Amniotic stem cell (primary cell): ENCODE results near the gene NOA1.
"Not testable (repeated sequence)": the region's sequence is repeated elsewhere in the genome, so short reads cannot be mapped to it uniquely, and the experiment has no call there.

Experiments used
- DNase-seq: peaks from one replicate; lab custom pipeline; 2025; lab: John Stamatoyannopoulos, UW

NOA1 gene

DNA sequence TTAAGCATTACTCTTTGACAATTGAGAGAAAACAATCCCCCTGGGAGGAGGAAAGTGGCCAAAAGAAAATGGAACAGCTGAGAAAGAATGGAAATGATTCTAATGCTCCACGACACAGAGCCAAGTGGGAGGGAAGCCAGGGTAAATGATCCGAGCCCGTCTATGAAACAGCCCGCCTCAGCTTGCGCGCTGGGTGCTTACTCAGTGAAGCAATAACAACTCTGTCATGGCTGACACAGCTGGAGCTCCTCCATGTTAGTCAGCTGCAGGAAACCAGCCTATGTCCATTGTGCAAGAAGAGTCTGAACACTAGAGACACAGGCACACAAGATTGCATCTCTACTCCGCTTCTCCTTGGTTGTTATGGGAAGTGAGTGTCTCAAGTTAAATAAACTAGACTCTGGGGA is 19.3 kb downstream of the NOA1 start:
- peak; percentile 89 for DNase-seq

DNA sequence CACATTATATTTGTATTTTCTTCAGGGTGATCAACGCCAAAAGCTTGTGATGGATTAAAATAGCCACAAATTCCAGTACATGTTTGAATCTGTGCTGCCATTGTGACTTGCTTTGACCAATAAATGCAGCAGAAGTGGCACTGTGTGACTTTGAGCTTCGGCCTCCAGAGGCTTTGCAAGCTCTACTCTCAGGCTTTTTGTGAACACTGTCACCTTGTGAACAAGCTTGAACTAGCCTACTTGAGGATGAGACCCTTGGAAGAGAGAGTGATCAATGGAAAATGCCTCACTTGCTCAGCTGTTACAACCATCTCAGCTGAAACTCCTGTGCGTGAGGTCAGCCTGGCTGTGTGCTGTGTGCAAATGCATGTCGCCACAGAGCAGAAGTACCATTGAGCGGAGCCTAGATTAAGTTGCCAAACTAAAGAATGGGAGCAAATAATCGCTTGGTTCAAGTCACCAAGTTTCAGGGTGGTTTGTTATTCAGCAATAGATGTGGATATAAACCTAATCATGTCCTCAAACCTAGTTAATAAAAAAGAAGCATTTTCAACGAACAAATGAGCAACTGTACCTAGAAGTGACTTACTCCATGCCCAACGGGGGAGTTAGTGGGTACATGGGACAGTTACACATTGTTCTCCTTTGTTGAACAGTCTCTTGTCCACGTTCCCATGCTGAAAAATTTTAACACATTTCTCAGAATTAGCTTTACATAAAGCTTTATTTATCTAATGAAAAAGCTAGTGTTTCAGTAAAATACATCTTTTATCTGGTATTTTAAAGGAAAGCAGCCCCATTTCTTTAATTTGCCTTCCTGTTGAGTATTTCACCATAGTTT is 23.5 kb downstream of the NOA1 start:
- DNase-seq = no peak

DNA sequence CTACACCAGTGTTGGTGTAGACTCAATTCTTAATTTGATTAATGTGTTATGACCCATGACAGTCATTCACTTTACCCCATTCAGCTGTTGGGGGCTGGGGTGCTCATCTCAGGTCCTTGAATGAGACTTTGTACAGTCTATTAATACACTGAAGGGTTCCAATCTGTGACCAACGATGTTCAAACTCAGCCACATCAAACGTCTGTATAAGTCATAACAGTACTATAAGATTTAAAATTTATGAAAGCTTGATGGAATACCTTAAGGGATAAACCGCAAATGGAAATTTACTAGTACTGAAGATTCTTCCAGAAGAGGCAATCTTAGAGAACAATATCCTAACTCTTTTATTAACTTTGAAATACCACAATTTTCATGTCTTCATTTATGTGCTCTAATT is 36.0 kb downstream of the NOA1 start:
- DNase-seq = no peak

DNA sequence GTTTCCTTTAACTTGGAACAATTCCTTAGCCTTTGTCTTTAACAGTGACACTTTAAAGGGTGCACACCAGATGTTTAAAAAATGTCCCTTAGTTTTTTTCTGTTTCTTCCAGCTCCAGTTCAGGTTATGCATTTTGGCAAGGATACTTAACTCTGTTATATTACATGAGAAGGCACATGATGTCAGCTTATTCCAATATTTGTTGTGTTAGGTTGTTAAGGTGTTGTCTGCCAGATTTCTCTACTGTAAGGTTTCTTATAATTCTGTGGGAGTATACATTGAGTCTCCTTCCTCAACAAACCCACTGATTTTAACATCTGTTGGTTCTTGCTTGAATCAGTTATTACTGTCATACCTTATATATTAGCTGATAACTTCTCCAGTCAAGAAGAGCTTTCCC is 36.4 kb downstream of the NOA1 start:
- DNase-seq = no peak

DNA sequence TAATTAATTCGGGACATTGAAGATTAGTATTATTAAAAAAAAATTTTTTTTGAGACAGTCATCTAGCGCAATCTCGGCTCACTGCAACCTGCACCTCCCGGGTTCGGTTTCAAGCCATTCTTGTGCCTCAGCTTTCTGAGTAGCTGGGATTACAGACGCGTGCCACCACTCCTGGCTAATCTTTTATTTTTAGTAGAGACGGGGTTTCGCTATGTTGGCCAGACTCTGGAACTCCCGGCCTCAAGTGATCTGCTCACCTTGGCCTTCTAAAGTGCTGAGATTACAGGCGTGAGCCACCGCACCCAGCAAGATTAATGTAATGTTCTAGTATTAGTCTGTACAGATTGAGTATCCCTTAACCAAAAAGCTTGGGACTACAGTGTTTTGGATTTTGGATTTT is 37.0 kb downstream of the NOA1 start:
- DNase-seq = no peak

DNA sequence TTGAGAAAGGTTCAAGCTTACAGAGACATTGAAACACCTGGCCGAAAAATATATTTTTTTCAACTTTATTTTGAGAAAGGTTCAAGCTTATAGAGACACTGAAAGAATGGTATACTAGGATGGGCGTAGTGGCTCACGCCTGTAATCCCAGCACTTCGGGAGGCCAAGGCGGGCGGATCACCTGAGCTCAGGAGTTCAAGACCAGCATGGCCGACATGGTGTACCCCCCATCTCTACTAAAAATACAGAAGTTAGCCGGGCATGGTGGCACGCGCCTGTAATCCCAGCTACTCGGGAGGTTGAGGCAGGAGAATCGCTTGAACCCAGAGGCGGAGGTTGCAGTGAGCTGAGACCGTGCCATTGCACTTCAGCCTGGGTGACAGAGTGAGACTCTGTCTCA is 37.6 kb downstream of the NOA1 start:
- not testable (repeated sequence) for DNase-seq

DNA sequence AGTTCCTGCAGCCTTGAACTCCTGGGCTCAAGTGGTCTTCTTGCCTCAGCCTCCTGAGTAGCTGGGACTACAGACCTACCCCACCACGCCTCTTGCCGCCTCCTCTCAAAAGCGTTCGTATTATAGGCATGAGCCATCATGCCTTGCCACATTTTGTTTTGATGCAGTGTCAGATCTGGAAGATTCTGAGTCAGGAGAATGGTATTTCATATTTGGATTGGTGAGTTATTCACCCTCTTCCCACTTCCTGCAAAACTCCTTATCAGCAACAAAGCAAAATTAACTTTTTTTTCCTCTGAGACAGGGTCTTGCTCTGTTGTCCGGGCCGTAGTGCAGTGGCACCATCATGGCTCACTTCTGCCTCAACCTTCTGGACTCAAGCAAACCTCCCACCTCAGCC is 40.1 kb downstream of the NOA1 start:
- peak; percentile 51 for DNase-seq

DNA sequence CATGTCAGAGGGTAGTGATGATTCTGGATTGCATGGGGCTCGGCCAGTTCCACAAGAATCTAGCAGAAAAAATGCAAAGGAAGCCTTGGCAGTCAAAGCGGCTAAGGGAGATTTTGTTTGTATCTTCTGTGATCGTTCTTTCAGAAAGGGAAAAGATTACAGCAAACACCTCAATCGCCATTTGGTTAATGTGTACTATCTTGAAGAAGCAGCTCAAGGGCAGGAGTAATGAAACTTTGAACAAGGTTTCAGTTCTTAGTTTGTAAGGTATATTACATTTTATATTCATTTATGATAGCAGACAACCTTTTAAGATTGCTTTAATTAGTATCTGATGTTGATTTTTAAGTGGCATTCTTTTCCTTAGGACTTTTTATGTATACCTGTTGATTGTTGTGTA is 45.5 kb downstream of the NOA1 start:
- DNase-seq = no peak

DNA sequence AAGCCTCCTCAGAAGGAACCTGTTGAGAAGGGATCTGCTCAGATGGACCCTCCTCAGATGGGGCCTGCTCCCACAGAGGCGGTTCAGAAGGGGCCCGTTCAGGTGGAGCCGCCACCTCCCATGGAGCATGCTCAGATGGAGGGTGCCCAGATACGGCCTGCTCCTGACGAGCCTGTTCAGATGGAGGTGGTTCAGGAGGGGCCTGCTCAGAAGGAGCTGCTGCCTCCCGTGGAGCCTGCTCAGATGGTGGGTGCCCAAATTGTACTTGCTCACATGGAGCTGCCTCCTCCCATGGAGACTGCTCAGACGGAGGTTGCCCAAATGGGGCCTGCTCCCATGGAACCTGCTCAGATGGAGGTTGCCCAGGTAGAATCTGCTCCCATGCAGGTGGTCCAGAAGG is 46.8 kb downstream of the NOA1 start:
- DNase-seq = no peak

DNA sequence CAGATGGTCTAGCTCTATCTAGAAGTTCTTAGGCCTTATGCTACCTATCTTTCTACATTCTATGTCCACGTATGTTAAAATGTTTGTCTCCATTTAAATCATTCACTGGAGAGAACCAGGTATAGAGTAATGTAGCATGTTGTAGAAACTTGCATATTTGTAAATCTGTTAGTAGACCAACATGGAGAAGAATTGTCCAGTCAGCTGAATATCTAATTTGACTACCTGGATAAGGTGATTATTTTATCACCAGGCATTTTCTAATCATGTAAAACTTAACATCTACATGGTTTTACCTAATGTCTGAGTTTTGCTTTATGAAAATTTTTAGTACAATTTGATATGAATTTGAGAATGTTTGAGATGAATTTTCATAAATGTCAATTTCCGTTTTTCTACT is 50.2 kb downstream of the NOA1 start:
- DNase-seq = no peak

DNA sequence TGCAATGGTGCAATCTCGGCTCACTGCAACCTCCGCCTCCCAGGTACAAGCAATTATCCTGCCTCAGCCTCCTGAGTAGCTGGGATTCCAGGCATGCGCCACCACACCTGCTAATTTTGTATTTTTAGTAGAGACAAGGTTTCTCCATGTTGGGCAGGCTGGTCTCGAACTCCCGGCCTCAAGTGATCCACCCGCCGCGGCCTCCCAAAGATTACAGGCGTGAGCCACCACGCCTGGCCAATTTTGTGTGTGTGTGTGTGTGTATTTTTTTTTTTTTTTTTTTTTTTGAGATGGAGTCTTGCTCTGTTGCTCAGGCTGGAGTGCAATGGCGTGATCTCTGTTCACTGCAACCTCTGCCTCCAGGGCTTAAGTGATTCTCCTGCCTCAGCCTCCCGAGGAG is 62.4 kb downstream of the NOA1 start:
- DNase-seq = not testable (repeated sequence)

DNA sequence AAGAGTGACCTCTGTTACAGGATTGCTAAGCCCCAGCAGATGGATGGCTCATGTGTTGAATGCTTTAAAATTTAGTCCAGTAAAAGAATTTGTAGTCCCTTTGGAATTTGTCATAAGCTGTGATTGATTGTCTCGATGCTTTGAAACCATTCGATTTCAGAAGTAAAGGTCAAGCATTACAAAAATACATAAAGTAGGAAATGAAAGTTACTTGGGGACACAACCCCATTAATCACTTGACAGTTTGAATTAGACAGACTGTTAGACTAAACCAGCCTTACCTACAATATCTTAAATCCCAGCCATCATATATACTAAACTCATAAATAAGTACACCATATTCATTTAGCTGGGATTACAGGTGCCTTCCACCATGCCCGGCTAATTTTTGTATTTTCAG is 63.1 kb downstream of the NOA1 start:
- DNase-seq = no peak
